ENCODE data around the gene COBL.

The COBL gene

DNA sequence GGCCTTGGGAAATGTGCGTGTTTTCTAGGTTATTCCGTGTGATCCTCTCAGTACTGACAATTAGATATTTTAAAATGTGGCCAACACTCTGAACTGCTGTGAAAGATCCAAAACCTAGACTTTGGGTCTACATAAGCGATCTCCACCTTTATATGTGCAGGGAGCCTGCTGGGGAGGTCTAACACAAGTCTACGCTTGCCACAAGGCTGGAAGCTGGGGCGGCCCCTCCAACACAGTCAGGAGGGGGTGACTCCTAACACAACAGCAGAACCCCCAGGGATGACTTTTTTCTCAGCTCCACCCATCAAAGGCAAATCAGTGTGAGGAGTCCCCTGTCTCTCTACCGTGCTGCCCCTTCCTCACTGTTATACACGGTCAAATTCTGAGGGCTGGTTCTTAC lies 202.6 kb downstream of the COBL start:
- no peak for DNase-seq (ENCODE audit: extremely low spot score)
- no peak for TF ChIP-seq SP1 (IDR thresholded peaks at IDR 0.05)
- TF ChIP-seq FOXA1 (IDR thresholded peaks at IDR 0.05), result no peak
- TF ChIP-seq LEF1 (IDR thresholded peaks at IDR 0.05; ENCODE audit: borderline replicate concordance), result no peak
- TF ChIP-seq ARNT (IDR thresholded peaks at IDR 0.05), result no peak
- TF ChIP-seq HDGF (IDR thresholded peaks at IDR 0.05; ENCODE audit: borderline replicate concordance), result no peak
- no peak for TF ChIP-seq PKNOX1 (IDR thresholded peaks at IDR 0.05)
- no peak for TF ChIP-seq SUZ12 (IDR thresholded peaks at IDR 0.05)
- no peak for TF ChIP-seq NFRKB (IDR thresholded peaks at IDR 0.05)
- no peak for TF ChIP-seq ELF4 (IDR thresholded peaks at IDR 0.05)
- no peak for TF ChIP-seq BHLHE40 (IDR thresholded peaks at IDR 0.05; ENCODE audit: borderline replicate concordance)
- TF ChIP-seq CTBP1 (IDR thresholded peaks at IDR 0.05; ENCODE audit: borderline replicate concordance), result no peak
- no peak for TF ChIP-seq FOXK2 (IDR thresholded peaks at IDR 0.05)
- no peak for TF ChIP-seq L3MBTL2 (conservative IDR thresholded peaks at IDR 0.05)
- TF ChIP-seq FOXM1 (IDR thresholded peaks at IDR 0.05; ENCODE audit: borderline replicate concordance), result no peak
- no peak for TF ChIP-seq TARDBP (IDR thresholded peaks at IDR 0.05)
- no peak for TF ChIP-seq ZNF384 (IDR thresholded peaks at IDR 0.05)
- ChIA-PET POLR2A (no interaction called here), CTCF (no interaction called here)

DNA sequence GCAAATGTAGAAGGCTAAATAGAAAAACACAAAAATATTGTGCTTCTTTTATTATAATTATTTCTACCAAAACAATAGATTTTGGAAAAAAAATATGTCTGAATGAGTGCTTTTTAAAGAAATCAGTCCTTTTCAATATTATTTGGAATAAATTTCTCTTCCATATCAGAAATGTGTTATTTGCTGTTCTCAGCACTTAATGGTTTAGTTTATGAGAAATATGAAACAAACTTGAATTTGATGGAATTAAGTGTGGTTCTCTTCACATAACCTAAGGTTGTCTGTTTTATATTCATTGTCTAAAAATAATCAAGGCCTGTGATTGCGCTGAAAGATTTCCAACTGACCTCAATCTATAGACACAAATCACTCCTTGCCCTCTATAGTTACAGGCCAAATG lies 203.0 kb downstream of the COBL start:
- TF ChIP-seq FOXA1 (IDR thresholded peaks at IDR 0.05) (no peak), SUZ12 (IDR thresholded peaks at IDR 0.05) (no peak), TARDBP (IDR thresholded peaks at IDR 0.05) (no peak), PKNOX1 (IDR thresholded peaks at IDR 0.05) (no peak)
- no peak for DNase-seq (ENCODE audit: extremely low spot score)
- POLR2A ChIA-PET, result no interaction called here
- CTCF ChIA-PET, result no interaction called here

DNA sequence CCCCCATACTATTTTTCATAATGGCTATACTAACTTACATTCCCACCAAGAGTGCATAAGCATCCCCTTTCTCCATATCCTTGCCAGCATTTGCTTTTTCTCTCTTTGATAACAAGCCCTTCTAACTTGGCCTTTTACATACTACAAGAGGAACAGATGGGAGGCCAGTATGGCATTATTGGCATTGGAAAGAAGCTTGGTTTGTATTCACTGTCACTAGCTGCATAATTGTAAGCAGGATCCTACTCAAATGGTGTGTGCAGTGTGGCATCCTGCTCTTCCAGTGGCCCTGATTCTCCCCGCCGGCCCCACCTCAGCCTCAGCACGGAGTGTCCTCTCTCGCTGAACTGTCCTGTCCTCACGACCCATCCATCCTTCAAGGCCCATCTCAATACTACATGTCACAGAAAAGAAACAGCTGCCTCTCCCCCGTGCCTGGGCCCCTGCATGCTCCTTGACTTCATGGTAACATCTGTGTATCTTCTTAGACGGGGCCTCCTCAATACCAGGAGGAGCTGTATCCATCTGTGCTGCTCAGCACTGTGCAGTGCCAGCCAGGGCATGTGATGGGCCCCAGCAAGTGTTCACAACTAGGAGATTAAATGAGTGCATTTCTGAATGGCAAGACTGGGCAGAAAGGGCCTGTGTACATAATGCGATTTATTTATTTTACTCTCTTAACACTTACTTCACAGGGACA lies 205.2 kb downstream of the COBL start:
- no peak for DNase-seq (ENCODE audit: extremely low spot score)
- TF ChIP-seq LEF1 (IDR thresholded peaks at IDR 0.05; ENCODE audit: borderline replicate concordance) (no peak), L3MBTL2 (conservative IDR thresholded peaks at IDR 0.05) (no peak), FOXK2 (IDR thresholded peaks at IDR 0.05) (no peak), HDGF (IDR thresholded peaks at IDR 0.05; ENCODE audit: borderline replicate concordance) (no peak), FOXA1 (IDR thresholded peaks at IDR 0.05) (no peak)
- ChIA-PET CTCF (no interaction called here), POLR2A (no interaction called here)

DNA sequence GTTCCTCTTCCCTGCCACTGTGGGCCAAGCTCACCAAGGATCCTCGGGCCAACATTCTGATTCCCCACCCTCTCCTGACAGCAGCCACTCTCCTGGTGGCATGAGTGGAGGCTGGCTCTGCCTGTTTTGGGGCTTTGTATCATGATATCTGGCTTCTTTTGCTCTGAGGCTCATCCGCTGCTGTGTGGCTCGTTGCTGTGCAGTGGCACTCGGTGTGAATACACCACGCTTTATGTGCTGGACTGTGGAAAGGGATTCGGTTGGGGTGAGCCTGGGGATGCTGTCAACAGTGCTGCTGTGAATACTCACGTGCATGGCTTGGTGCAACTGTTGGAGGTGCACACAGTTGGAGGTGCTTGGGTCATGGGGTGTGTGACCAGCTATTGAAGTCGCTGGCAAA lies 208.5 kb downstream of the COBL start:
- CTCF ChIA-PET, result no interaction called here
- TF ChIP-seq SUZ12 (IDR thresholded peaks at IDR 0.05) (no peak), BHLHE40 (IDR thresholded peaks at IDR 0.05; ENCODE audit: borderline replicate concordance) (no peak), ZNF384 (IDR thresholded peaks at IDR 0.05) (no peak), HDGF (IDR thresholded peaks at IDR 0.05; ENCODE audit: borderline replicate concordance) (no peak), FOXK2 (IDR thresholded peaks at IDR 0.05) (no peak), FOXM1 (IDR thresholded peaks at IDR 0.05; ENCODE audit: borderline replicate concordance) (no peak), SP1 (IDR thresholded peaks at IDR 0.05) (no peak), L3MBTL2 (conservative IDR thresholded peaks at IDR 0.05) (no peak), ELF4 (IDR thresholded peaks at IDR 0.05) (no peak), NFRKB (IDR thresholded peaks at IDR 0.05) (no peak), FOXA1 (IDR thresholded peaks at IDR 0.05) (no peak), CTBP1 (IDR thresholded peaks at IDR 0.05; ENCODE audit: borderline replicate concordance) (no peak), TARDBP (IDR thresholded peaks at IDR 0.05) (no peak), LEF1 (IDR thresholded peaks at IDR 0.05; ENCODE audit: borderline replicate concordance) (no peak), ARNT (IDR thresholded peaks at IDR 0.05) (no peak), PKNOX1 (IDR thresholded peaks at IDR 0.05) (no peak)

GRCh38 chr7:51104278-51104677 lies 212.3 kb downstream of the COBL start:
- ChIA-PET CTCF (no interaction called here), POLR2A (no interaction called here)
- TF ChIP-seq PKNOX1 (IDR thresholded peaks at IDR 0.05), result no peak
- TF ChIP-seq BHLHE40 (IDR thresholded peaks at IDR 0.05; ENCODE audit: borderline replicate concordance), result no peak
- no peak for TF ChIP-seq ARNT (IDR thresholded peaks at IDR 0.05)
- no peak for TF ChIP-seq FOXK2 (IDR thresholded peaks at IDR 0.05)
- TF ChIP-seq FOXA1 (IDR thresholded peaks at IDR 0.05), result no peak
- no peak for TF ChIP-seq ELF4 (IDR thresholded peaks at IDR 0.05)
- TF ChIP-seq FOXM1 (IDR thresholded peaks at IDR 0.05; ENCODE audit: borderline replicate concordance), result no peak
- no peak for TF ChIP-seq HDGF (IDR thresholded peaks at IDR 0.05; ENCODE audit: borderline replicate concordance)
- TF ChIP-seq SUZ12 (IDR thresholded peaks at IDR 0.05), result no peak
- TF ChIP-seq LEF1 (IDR thresholded peaks at IDR 0.05; ENCODE audit: borderline replicate concordance), result no peak
- TF ChIP-seq NFRKB (IDR thresholded peaks at IDR 0.05), result no peak
- TF ChIP-seq L3MBTL2 (conservative IDR thresholded peaks at IDR 0.05), result no peak
- no peak for TF ChIP-seq ZNF384 (IDR thresholded peaks at IDR 0.05)
- TF ChIP-seq CTBP1 (IDR thresholded peaks at IDR 0.05; ENCODE audit: borderline replicate concordance), result no peak
- TF ChIP-seq TARDBP (IDR thresholded peaks at IDR 0.05), result no peak
- TF ChIP-seq SP1 (IDR thresholded peaks at IDR 0.05), result no peak
- DNase-seq (ENCODE audit: extremely low spot score), result no peak

More for the DNA sequence above, 208.5 kb downstream of the COBL start:
- POLR2A ChIA-PET, result no interaction called here
- DNase-seq (ENCODE audit: extremely low spot score), result no peak

GRCh38 chr7:51103718-51104117 lies 212.9 kb downstream of the COBL start:
- no peak for TF ChIP-seq NFRKB (IDR thresholded peaks at IDR 0.05)
- no peak for TF ChIP-seq FOXK2 (IDR thresholded peaks at IDR 0.05)
- TF ChIP-seq SUZ12 (IDR thresholded peaks at IDR 0.05), result no peak
- TF ChIP-seq ELF4 (IDR thresholded peaks at IDR 0.05), result no peak
- TF ChIP-seq SP1 (IDR thresholded peaks at IDR 0.05), result no peak
- no peak for TF ChIP-seq CTBP1 (IDR thresholded peaks at IDR 0.05; ENCODE audit: borderline replicate concordance)
- no peak for TF ChIP-seq ZNF384 (IDR thresholded peaks at IDR 0.05)
- no peak for TF ChIP-seq FOXA1 (IDR thresholded peaks at IDR 0.05)
- TF ChIP-seq ARNT (IDR thresholded peaks at IDR 0.05), result no peak
- TF ChIP-seq L3MBTL2 (conservative IDR thresholded peaks at IDR 0.05), result no peak
- TF ChIP-seq FOXM1 (IDR thresholded peaks at IDR 0.05; ENCODE audit: borderline replicate concordance), result no peak
- CTCF ChIA-PET, result no interaction called here
- POLR2A ChIA-PET, result no interaction called here
- DNase-seq (ENCODE audit: extremely low spot score), result no peak
